Neural crest cell (in vitro differentiated cells): ENCODE results near the gene MANSC4. TPM values are rescaled to one million over a fixed set of nuclear protein-coding genes. Genes with fewer than 3 reads are reported as not detected.

Experiments used
- DNase-seq: peaks from one replicate; pipeline ENCODE4 v3.0.0; 2021; ENCODE audit warnings: low read depth, mixed read lengths, low spot score
- H3K27ac Mint-ChIP-seq: one replicate; pipeline ENCODE4 v1.8.0; 2021; ENCODE audit warnings: mild to moderate bottlenecking, mixed read lengths; ENCODE audit not compliant: unreplicated experiment
- H3K27me3 Mint-ChIP-seq: 2 replicates; pipeline ENCODE4 v1.8.0; 2021; ENCODE audit warnings: low read depth, mild to moderate bottlenecking, mixed read lengths
- H3K36me3 Mint-ChIP-seq: 2 replicates; pipeline ENCODE4 v1.8.0; 2021; ENCODE audit warnings: low read depth, mild to moderate bottlenecking, mixed read lengths
- H3K4me1 Mint-ChIP-seq: 2 replicates; pipeline ENCODE4 v1.8.0; 2021; ENCODE audit warnings: mixed read lengths
- H3K4me3 Mint-ChIP-seq: one replicate; pipeline ENCODE4 v1.8.0; 2021; ENCODE audit warnings: mild to moderate bottlenecking, mixed read lengths
- H3K9me3 Mint-ChIP-seq: 2 replicates; pipeline ENCODE4 v1.8.0; 2021; ENCODE audit warnings: mixed read lengths
- CTCF ChIP-seq: fragments of 200-600 bp; sonication (generic); conservative IDR thresholded peaks from 2 replicates; pipeline ENCODE4 v1.5.0; 2021; ENCODE audit warnings: antibody characterized with exemption, mild to moderate bottlenecking
- total RNA-seq: library from RNA; stranded (reverse); gene quantifications from 2 replicates; pipeline ENCODE4 v1.2.1, GENCODE V29; 2021

MANSC4 gene
- total RNA-seq, 1 donor from 2014 or later, result not detected

GRCh38 chr12:27822076-27822712, 42.2 kb upstream of the MANSC4 start:
- Mint-ChIP-seq H3K4me1 (no peaks in the 10 kb centered on the region), H3K36me3 (no peaks in the 10 kb centered on the region), H3K9me3 (no peaks in the 10 kb centered on the region), H3K27me3 (peaks cover 2% of the 10 kb centered on the region), H3K27ac (no peak overlapping the region), H3K4me3 (no peak overlapping the region)
- no peak for DNase-seq
- TF ChIP-seq CTCF, result no peak

GRCh38 chr12:27821259-27821973, 41.4 kb upstream of the MANSC4 start:
- no peaks in the 10 kb centered on the region for H3K4me1 Mint-ChIP-seq

GRCh38 chr12:27820564-27820963, 40.5 kb upstream of the MANSC4 start:
- H3K4me3 Mint-ChIP-seq, result no peak overlapping the region
- H3K27ac Mint-ChIP-seq, result no peak overlapping the region
- DNase-seq, result no peak
- H3K27me3 Mint-ChIP-seq, result peaks cover 2% of the 10 kb centered on the region
- no peaks in the 10 kb centered on the region for H3K9me3 Mint-ChIP-seq
- H3K4me1 Mint-ChIP-seq, result no peaks in the 10 kb centered on the region
- TF ChIP-seq CTCF, result no peak
- H3K36me3 Mint-ChIP-seq, result no peaks in the 10 kb centered on the region

More at GRCh38 chr12:27821259-27821973, 41.4 kb upstream of the MANSC4 start:
- Mint-ChIP-seq H3K27ac (no peak overlapping the region), H3K27me3 (peaks cover 2% of the 10 kb centered on the region), H3K4me3 (no peak overlapping the region), H3K9me3 (no peaks in the 10 kb centered on the region), H3K36me3 (no peaks in the 10 kb centered on the region)
- TF ChIP-seq CTCF, result peak; percentile 94
- DNase-seq, result peak; percentile 56

- no peaks in the 10 kb centered on the region for H3K4me1 Mint-ChIP-seq
- no peak for TF ChIP-seq CTCF
- H3K27ac Mint-ChIP-seq, result no peak overlapping the region
- H3K9me3 Mint-ChIP-seq, result no peaks in the 10 kb centered on the region
- no peak for DNase-seq
- H3K36me3 Mint-ChIP-seq, result no peaks in the 10 kb centered on the region
- H3K27me3 Mint-ChIP-seq, result peaks cover 2% of the 10 kb centered on the region
- H3K4me3 Mint-ChIP-seq, result no peak overlapping the region
Observed at GRCh38 chr12:27818401-27818918, 38.4 kb upstream of the MANSC4 start.

- no peaks in the 10 kb centered on the region for H3K4me1 Mint-ChIP-seq
- DNase-seq, result no peak
- H3K36me3 Mint-ChIP-seq, result no peaks in the 10 kb centered on the region
- no peak for TF ChIP-seq CTCF
- H3K27ac Mint-ChIP-seq, result no peak overlapping the region
- no peaks in the 10 kb centered on the region for H3K9me3 Mint-ChIP-seq
- peaks cover 2% of the 10 kb centered on the region for H3K27me3 Mint-ChIP-seq
- H3K4me3 Mint-ChIP-seq, result no peak overlapping the region
Observed at GRCh38 chr12:27817766-27818165, 37.7 kb upstream of the MANSC4 start.
